Loucy (cell line): Measurements from ENCODE around the gene TUBB2A.

Source experiments
- CTCF ChIP-seq: fragments of 200-600 bp; sonication (generic); conservative IDR thresholded peaks from 2 replicates; pipeline ENCODE4 v1.5.1; 2014; ENCODE audit warnings: mild to moderate bottlenecking, antibody characterized with exemption, low read length
- EZH2phosphoT487 ChIP-seq: fragments of 200-600 bp; IDR thresholded peaks from 2 replicates; pipeline ENCODE4 v1.6.1; 2018; ENCODE audit warnings: antibody characterized with exemption, mild to moderate bottlenecking, moderate library complexity, borderline replicate concordance

- TF ChIP-seq CTCF (no peak), EZH2phosphoT487 (no peak)
Observed at GRCh38 chr6:3131695-3132094, 25.6 kb downstream of the TUBB2A start.
